LHCN-M2 (cell line): Measurements from ENCODE around the gene DIPK1B. TPM values are rescaled to one million over a fixed set of nuclear protein-coding genes. Genes with fewer than 3 reads are reported as not detected.

Source experiments
- DNase-seq: peaks from one replicate; pipeline ENCODE4 v3.0.0-alpha.2; 2012; ENCODE audit warnings: low read depth
- polyA plus RNA-seq: library from polyadenylated mRNA; unstranded; fragments of >200 nt; gene quantifications from one replicate; pipeline ENCODE4 v1.2.1, GENCODE V29; 2012; ENCODE audit warnings: missing spikeins
- total RNA-seq: library from RNA; depleted of rRNA; stranded (reverse); fragments of >200 nt; gene quantifications from 2 replicates; pipeline ENCODE4 v1.2.3, GENCODE V29; 2014; rRNA removed

The DIPK1B gene
- 0.77 TPM in 1 of 2 replicates, not detected in the other for total RNA-seq
- polyA plus RNA-seq = 0.21 TPM

- DNase-seq = no peak
These were observed at the start of gene DIPK1B for GRCh38 chr9:136711751-136712689. DIPK1B (plus strand) TSS chr9:136712572; CDS start chr9:136712666, 94 bp downstream.

GRCh38 chr9:136662656-136663581 lies 49.5 kb upstream of the DIPK1B start, which contains the start of gene EGFL7:
EGFL7 (plus strand) TSS chr9:136662916; CDS start chr9:136668283, 5,367 bp downstream.
- DNase-seq = no peak

GRCh38 chr9:136664000-136664915 lies 48.1 kb upstream of the DIPK1B start:
- DNase-seq = no peak

- DNase-seq = no peak
These were observed 47.2 kb upstream of the DIPK1B start for GRCh38 chr9:136665111-136665703.

GRCh38 chr9:136665704-136666371 lies 46.5 kb upstream of the DIPK1B start:
- no peak for DNase-seq

- no peak for DNase-seq
These were observed 45.8 kb upstream of the DIPK1B start for GRCh38 chr9:136666372-136667213.

GRCh38 chr9:136667214-136667939 lies 45.0 kb upstream of the DIPK1B start:
- no peak for DNase-seq

GRCh38 chr9:136667940-136668760 lies 44.2 kb upstream of the DIPK1B start:
- DNase-seq = no peak

GRCh38 chr9:136668983-136669790 lies 43.2 kb upstream of the DIPK1B start:
- DNase-seq = no peak

GRCh38 chr9:136669791-136670464 lies 42.4 kb upstream of the DIPK1B start:
- no peak for DNase-seq

- no peak for DNase-seq
These were observed 41.7 kb upstream of the DIPK1B start for GRCh38 chr9:136670576-136671253.

GRCh38 chr9:136671254-136671614 lies 41.1 kb upstream of the DIPK1B start:
- DNase-seq = no peak

- no peak for DNase-seq
These were observed 40.5 kb upstream of the DIPK1B start for GRCh38 chr9:136671646-136672430.

GRCh38 chr9:136672431-136673087 lies 39.8 kb upstream of the DIPK1B start:
- DNase-seq = no peak
